H1 (cell line): ENCODE results near the gene SPOP. TPM values are rescaled to one million over a fixed set of nuclear protein-coding genes. Genes with fewer than 3 reads are reported as not detected.

Experiments
- CTCF ChIA-PET: fragments of 300-600 bp; sonication (Branson Sonifier 250); formaldehyde crosslinking; loops from one replicate; lab custom pipeline; 2021; ENCODE audit not compliant: partially characterized antibody; lab: Charles Lee
- POLR2A ChIA-PET: fragments of 300-600 bp; sonication (Branson Sonifier 250); formaldehyde crosslinking; loops from one replicate; lab custom pipeline; 2021; ENCODE audit warnings: inconsistent platforms; ENCODE audit not compliant: partially characterized antibody; lab: Charles Lee
- DNase-seq, 2 experiments: peaks; one replicate each; pipeline versions ENCODE4 v3.0.0 to v3.0.0-alpha.2; 2010 to 2022; ENCODE audit warnings: low spot score in 2 of 2, low read depth in 1 of 2, mixed read lengths in 1 of 2
- FAIRE-seq: peaks from 2 replicates; lab custom pipeline; 2011; peaks lifted over from hg19 to GRCh38; lab: Jason Lieb, UNC
- H2AFZ ChIP-seq: 2 replicates; pipeline ENCODE4 v1.8.1; 2012; ENCODE audit warnings: low read length, inconsistent platforms
- H2AK5ac ChIP-seq: 2 replicates; pipeline ENCODE4 v1.6.1; 2013; ENCODE audit warnings: low read depth, low read length
- H2BK120ac ChIP-seq: replicated peaks from 2 replicates; pipeline ENCODE3; 2013; ENCODE audit warnings: low read depth, low read length, inconsistent platforms
- H2BK12ac ChIP-seq: 2 replicates; pipeline ENCODE4 v1.6.1; 2013; ENCODE audit warnings: low read depth, low read length
- H2BK15ac ChIP-seq: 2 replicates; pipeline ENCODE4 v1.6.1; 2013; ENCODE audit warnings: low read length
- H2BK20ac ChIP-seq: 2 replicates; pipeline ENCODE4 v1.6.1; 2013; ENCODE audit warnings: low read length
- H2BK5ac ChIP-seq: 2 replicates; pipeline ENCODE4 v1.6.1; 2013; ENCODE audit warnings: low read depth, low read length
- H3K14ac ChIP-seq: 2 replicates; pipeline ENCODE4 v1.6.1; 2013; ENCODE audit warnings: inconsistent platforms; ENCODE audit not compliant: insufficient read length
- H3K18ac ChIP-seq: 2 replicates; pipeline ENCODE4 v1.6.1; 2013; ENCODE audit warnings: low read length; ENCODE audit errors: extremely low read depth
- H3K23ac ChIP-seq: 2 replicates; pipeline ENCODE4 v1.6.1; 2013; ENCODE audit warnings: inconsistent platforms; ENCODE audit not compliant: insufficient read length
- H3K23me2 ChIP-seq: 2 replicates; pipeline ENCODE4 v1.6.1; 2013; ENCODE audit warnings: low read depth, low read length
- H3K27ac ChIP-seq: 2 replicates; pipeline ENCODE4 v1.6.1; 2011; ENCODE audit warnings: low read depth, low read length, inconsistent platforms
- H3K27me3 ChIP-seq, 4 experiments: replicated peaks in 1 of 4; 1 replicate in 1 of 4; 2 replicates in 3 of 4; pipeline versions ENCODE4 v1.6.1 to v1.8.1; 2011 to 2013; ENCODE audit warnings: low read length in 3 of 4, mild to moderate bottlenecking in 3 of 4, inconsistent platforms in 2 of 4, mixed read lengths in 2 of 4, moderate library complexity in 1 of 4; ENCODE audit not compliant: control insufficient read depth in 3 of 4, insufficient read depth in 3 of 4; ENCODE audit errors: extremely low read depth in 1 of 4
- H3K36me3 ChIP-seq, 4 experiments: 2 replicates each; pipeline versions ENCODE4 v1.6.1 to v1.8.1; 2011 to 2013; ENCODE audit warnings: mild to moderate bottlenecking in 4 of 4, low read length in 3 of 4, moderate library complexity in 2 of 4, control low read depth in 1 of 4, inconsistent platforms in 1 of 4; ENCODE audit not compliant: insufficient read depth in 4 of 4, control insufficient read depth in 2 of 4
- H3K4ac ChIP-seq: replicated peaks from 2 replicates; pipeline ENCODE3; 2013; ENCODE audit warnings: low read length, low read depth, mixed read lengths, inconsistent platforms; ENCODE audit not compliant: insufficient read length
- H3K4me1 ChIP-seq, 4 experiments: replicated peaks in 1 of 4; 1 replicate in 1 of 4; 2 replicates in 3 of 4; pipeline versions ENCODE4 v1.6.1 to v1.8.1; 2011 to 2013; ENCODE audit warnings: low read length in 3 of 4, inconsistent platforms in 2 of 4, mixed read lengths in 1 of 4; ENCODE audit not compliant: insufficient read depth in 4 of 4, control insufficient read depth in 3 of 4
- H3K4me2 ChIP-seq, 2 experiments: 2 replicates each; pipeline versions ENCODE4 v1.6.1 to v1.8.1; 2011 to 2013; ENCODE audit warnings: low read depth in 2 of 2, low read length in 2 of 2, control low read depth in 1 of 2, inconsistent platforms in 1 of 2, mild to moderate bottlenecking in 1 of 2; ENCODE audit not compliant: insufficient read depth in 1 of 2
- H3K4me3 ChIP-seq, 4 experiments: fragments of 200-600, 300-600 bp in 1 of 4; sonication (generic), shearing (Covaris generic), sonication (Bioruptor Twin) in 1 of 4; 2 replicates each; pipeline versions ENCODE4 v1.5.1 to v1.8.1; 2011 to 2016; ENCODE audit warnings: low read length in 4 of 4, low read depth in 3 of 4, control low read depth in 2 of 4, inconsistent platforms in 2 of 4, mild to moderate bottlenecking in 2 of 4, mixed read lengths in 1 of 4, moderate library complexity in 1 of 4; ENCODE audit not compliant: insufficient read depth in 2 of 4; ENCODE audit errors: extremely low read depth in 1 of 4
- H3K56ac ChIP-seq: replicated peaks from 2 replicates; pipeline ENCODE3; 2013; ENCODE audit warnings: low read depth, mild to moderate bottlenecking, mixed read lengths, low read length, inconsistent platforms; ENCODE audit not compliant: insufficient read length
- H3K79me1 ChIP-seq: 2 replicates; pipeline ENCODE4 v1.6.1; 2013; ENCODE audit warnings: low read depth, low read length, control low read depth
- H3K79me2 ChIP-seq, 2 experiments: 2 replicates each; pipeline versions ENCODE4 v1.6.1 to v1.8.1; 2012 to 2013; ENCODE audit warnings: low read length in 2 of 2, mild to moderate bottlenecking in 2 of 2, inconsistent platforms in 1 of 2; ENCODE audit not compliant: insufficient read depth in 2 of 2, control insufficient read depth in 1 of 2
- H3K9ac ChIP-seq, 4 experiments: replicated peaks in 1 of 4; 1 replicate in 1 of 4; 2 replicates in 3 of 4; pipeline versions ENCODE4 v1.6.1 to v1.8.1; 2011 to 2013; ENCODE audit warnings: low read depth in 3 of 4, low read length in 3 of 4, control low read depth in 2 of 4, mild to moderate bottlenecking in 2 of 4, moderate library complexity in 2 of 4, inconsistent platforms in 1 of 4; ENCODE audit errors: extremely low read depth in 1 of 4
- H3K9me3 ChIP-seq, 2 experiments: 2 replicates each; pipeline versions ENCODE4 v1.6.1 to v1.8.1; 2012 to 2013; ENCODE audit warnings: mild to moderate bottlenecking in 2 of 2, moderate library complexity in 2 of 2, control low read depth in 1 of 2, inconsistent platforms in 1 of 2, low read depth in 1 of 2, low read length in 1 of 2, mixed read lengths in 1 of 2; ENCODE audit not compliant: insufficient read depth in 2 of 2
- H4K20me1 ChIP-seq, 2 experiments: replicated peaks in 1 of 2; 2 replicates each; pipeline versions ENCODE3 to v1.8.1; 2011 to 2013; ENCODE audit warnings: inconsistent platforms in 2 of 2, low read length in 2 of 2, mild to moderate bottlenecking in 1 of 2; ENCODE audit not compliant: insufficient read depth in 2 of 2, control insufficient read depth in 1 of 2
- H4K5ac ChIP-seq: 2 replicates; pipeline ENCODE4 v1.6.1; 2013; ENCODE audit warnings: low read length, low read depth, mixed read lengths, inconsistent platforms; ENCODE audit not compliant: insufficient read length
- H4K8ac ChIP-seq: 2 replicates; pipeline ENCODE4 v1.8.0; 2013; ENCODE audit warnings: mild to moderate bottlenecking, moderate library complexity, low read length, inconsistent platforms; ENCODE audit not compliant: insufficient read depth; ENCODE audit errors: extremely low read depth
- H4K91ac ChIP-seq: replicated peaks from 2 replicates; pipeline ENCODE3; 2013; ENCODE audit warnings: low read length, mixed read lengths, inconsistent platforms; ENCODE audit not compliant: insufficient read length
- CHD2 ChIP-seq: IDR thresholded peaks from 2 replicates; pipeline ENCODE4 v1.6.1; 2012; ENCODE audit warnings: low read length, improper control_type of control experiment
- CREB1 ChIP-seq: IDR thresholded peaks from 2 replicates; pipeline ENCODE4 v1.6.1; 2012; ENCODE audit warnings: inconsistent platforms
- CTBP2 ChIP-seq: IDR thresholded peaks from 2 replicates; pipeline ENCODE4 v1.7.0; 2011; ENCODE audit warnings: borderline replicate concordance, mild to moderate bottlenecking, moderate library complexity, mixed read lengths, low read length; ENCODE audit not compliant: insufficient read depth, insufficient read length
- CTCF ChIP-seq, 3 experiments: IDR thresholded peaks; 1 replicate in 2 of 3; 2 replicates in 1 of 3; pipeline versions ENCODE4 v1.5.1 to v1.6.1; 2011; ENCODE audit warnings: low read length in 3 of 3, mild to moderate bottlenecking in 3 of 3, inconsistent platforms in 2 of 3, low read depth in 1 of 3, moderate library complexity in 1 of 3; ENCODE audit not compliant: insufficient read depth in 1 of 3; ENCODE audit errors: control extremely low read depth in 1 of 3
- MAFK ChIP-seq: IDR thresholded peaks from 2 replicates; pipeline ENCODE4 v1.6.1; 2012; ENCODE audit warnings: low read depth, mild to moderate bottlenecking, improper control_type of control experiment, low read length
- NRF1 ChIP-seq: IDR thresholded peaks from 2 replicates; pipeline ENCODE4 v1.6.1; 2011; ENCODE audit warnings: mild to moderate bottlenecking, low read depth, low read length, improper control_type of control experiment
- PHF8 ChIP-seq: fragments of 200-600 bp; sonication (generic); conservative IDR thresholded peaks from 2 replicates; pipeline ENCODE4 v1.7.1; 2012; ENCODE audit warnings: low read depth, mild to moderate bottlenecking, inconsistent platforms, low read length, moderate library complexity
- TBP ChIP-seq: IDR thresholded peaks from 2 replicates; pipeline ENCODE4 v1.6.1; 2011; ENCODE audit warnings: low read depth, low read length, improper control_type of control experiment
- WGBS, 2 experiments: shearing (Covaris generic) in 1 of 2; methylation state at CpG; one replicate each; pipeline versions ENCODE4 v1.1.6 to v1.1.7; 2013 to 2015; ENCODE audit warnings: low lambda C conversion rate in 2 of 2, mixed read lengths in 2 of 2, inconsistent platforms in 1 of 2, low coverage in 1 of 2, missing lambda C conversion rate in 1 of 2; ENCODE audit not compliant: insufficient replicate concordance in 2 of 2, insufficient coverage in 1 of 2, insufficient read length in 1 of 2; ENCODE audit errors: extremely low coverage in 1 of 2, missing lambda C conversion rate in 1 of 2; 5-methylcytosine and 5-hydroxymethylcytosine counted together
- polyA plus RNA-seq, 7 experiments: library from polyadenylated mRNA; depleted of rRNA in 3 of 7; stranded (reverse) in 5 of 7; unstranded in 2 of 7; fragments of >200 nt in 5 of 7; fragments of 200-250 nt in 2 of 7; gene quantifications; 1 replicate in 5 of 7; 2 replicates in 1 of 7; 4 replicates in 1 of 7; pipeline versions ENCODE4 v1.2.1 to v1.2.3, GENCODE V29; 2011 to 2013; ENCODE audit warnings: missing spikeins in 2 of 7, mixed read lengths in 2 of 7
- total RNA-seq: library from RNA; stranded (reverse); fragmentation: NEBNext Ultra II Directional; extraction: Animal tissue kit (Norgen Biotek cat#: 25700); gene quantifications from 2 replicates; pipeline ENCODE4 v1.2.1, GENCODE V29; 2021

The SPOP gene
- total and polyA plus RNA-seq, 2 of the 8 experiments (the other 6 are each of a cell fraction or from before 2014, with no cell fraction given), result 13.3 to 25.6 TPM

DNA sequence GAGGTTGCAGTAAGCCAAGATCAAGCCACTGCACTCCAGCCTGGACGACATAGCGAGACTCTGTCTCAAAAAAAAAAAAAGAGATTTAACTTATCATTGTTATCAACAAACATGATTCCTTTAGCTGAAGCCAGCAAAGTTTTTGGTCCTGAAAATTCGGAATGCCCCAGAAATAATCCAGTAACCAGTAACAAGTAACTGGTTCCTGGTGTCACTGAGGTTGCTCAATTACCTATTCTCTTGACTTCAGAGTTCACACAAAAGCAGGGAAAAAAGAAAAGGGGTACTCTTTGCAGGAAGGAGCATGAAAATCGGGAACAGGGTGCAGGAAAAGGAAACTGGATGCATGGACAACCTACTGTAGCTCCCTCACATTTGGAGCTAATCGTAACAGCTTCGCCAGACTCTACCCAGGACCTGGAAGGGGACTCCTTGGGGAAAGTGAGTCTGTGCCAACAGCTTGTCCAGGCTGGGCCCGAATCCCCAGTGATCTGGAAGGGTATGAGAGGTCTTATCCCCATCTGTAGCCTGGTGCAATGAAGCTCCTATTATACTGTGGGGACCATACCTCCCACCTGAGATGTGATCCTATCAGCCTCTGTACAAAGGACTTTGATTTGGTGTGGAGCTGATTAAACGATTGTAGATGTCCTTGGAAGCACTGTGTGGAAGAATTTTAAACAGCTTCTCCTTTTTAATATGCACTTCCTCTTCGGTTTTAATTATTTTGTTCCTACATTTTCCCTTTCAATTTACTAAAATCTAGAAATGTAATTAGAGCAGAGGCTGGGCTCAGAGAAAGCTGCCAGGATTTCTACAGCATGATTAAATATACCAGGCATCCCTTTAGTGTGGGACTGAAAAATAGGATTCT, 3.4 kb upstream of the SPOP start:
- Histone ChIP-seq H3K18ac (no peak overlapping the region), H2BK5ac (no peak overlapping the region), H4K20me1 (no peaks in the 10 kb centered on the region), H3K23ac (no peak overlapping the region), H3K4ac (no peak overlapping the region), H3K79me2 (peaks cover 4 to 10% of the 10 kb centered on the region in 2 experiments), H3K9ac (no peak overlapping the region; a peak in 1 of 7 replicates), H2AK5ac (no peak overlapping the region), H3K4me2 (no peak overlapping the region), H2BK15ac (no peak overlapping the region), H4K5ac (no peak overlapping the region), H3K79me1 (peaks cover under 1% of the 10 kb centered on the region; the same call in 1 of the 2 replicates), H3K56ac (no peak overlapping the region), H4K91ac (no peak overlapping the region), H3K9me3 (no peaks in the 10 kb centered on the region; a peak in 2 of 4 replicates), H2BK12ac (no peak overlapping the region), H3K4me1 (no peaks in the 10 kb centered on the region; a peak in 1 of 7 replicates), H3K14ac (no peak overlapping the region), H2BK20ac (no peak overlapping the region), H3K27me3 (peaks cover 0 to 2% (median 0%) of the 10 kb centered on the region in 4 experiments; a peak in 3 of 7 replicates), H3K27ac (no peak overlapping the region), H2AFZ (no peak overlapping the region), H3K23me2 (peaks cover 5% of the 10 kb centered on the region; the same call in 1 of the 2 replicates), H3K4me3 (no peak overlapping the region), H3K36me3 (no peaks in the 10 kb centered on the region), H4K8ac (no peak overlapping the region), H2BK120ac (no peak overlapping the region)
- DNase-seq (no peak), FAIRE-seq (no peak)
- CTCF ChIA-PET, result interaction anchor here (0.6 to 3.8 kb wide), 11 partner anchors 10 to 307 kb away, joined by 3 to 19 read pairs (median 5); no protein-coding TSS in a partner anchor
- WGBS, 2 experiments, result 89% methylated on average over 9 of the region's 9 CpGs; no CpG with 5 or more reads in 1 of the 2 experiments
- TF ChIP-seq NRF1, result no peak
- no peak for TF ChIP-seq MAFK
- TF ChIP-seq CHD2, result no peak
- TF ChIP-seq PHF8, result no peak
- TF ChIP-seq TBP, result no peak
- TF ChIP-seq CTCF (IDR thresholded peaks at IDR 0.05; ENCODE audit: control extremely low read depth in 1 of 3, insufficient read depth in 1 of 3, low read depth in 1 of 3, low read length in 3 of 3), result no peak
- no peak for TF ChIP-seq CTBP2
- TF ChIP-seq CREB1, result no peak
- POLR2A ChIA-PET, result interaction anchor here (0.8 to 1.4 kb wide), 3 partner anchors 10 to 446 kb away, joined by 3 to 4 read pairs (median 3); no protein-coding TSS in a partner anchor
